HepG2 (cell line): ENCODE results near the gene KRTAP9-7. TPM values are rescaled to one million over a fixed set of nuclear protein-coding genes. Genes with fewer than 3 reads are reported as not detected.

Source experiments
- ATAC-seq: fragments of 200-7000 bp; cut with Tn5 transposase; 3 replicates; pipeline ENCODE4 v1.9.1; 2020; ENCODE audit warnings: mild to moderate bottlenecking, moderate library complexity
- BruUV-seq: library from RNA; stranded (reverse); fragments of 400-500 nt; replicated peaks from 2 replicates; lab custom pipeline; 2021; lab: Mats Ljungman, UMichigan
- CTCF ChIA-PET: fragments of 300-600 bp; formaldehyde crosslinking; extraction: SDS; loops from one replicate; lab custom pipeline; 2021; ENCODE audit warnings: low total read pairs, inconsistent platforms, low intra/inter-chr PET ratio; lab: Yijun Ruan, JAX
- POLR2A ChIA-PET: fragments of 350-600 bp; sonication (Branson Sonifier 250); formaldehyde crosslinking; loops from one replicate; lab custom pipeline; 2020; ENCODE audit warnings: antibody characterized with exemption, inconsistent platforms; lab: Yijun Ruan, JAX
- DNase-seq: peaks from one replicate; pipeline ENCODE4 v3.0.0-alpha.2; 2015; ENCODE audit warnings: low spot score
- FAIRE-seq: peaks from 3 replicates; lab custom pipeline; 2011; peaks lifted over from hg19 to GRCh38; lab: Jason Lieb, UNC
- H2AFZ ChIP-seq: one replicate; pipeline ENCODE4 v1.6.1; 2011; ENCODE audit warnings: low read length, inconsistent platforms
- H3K27ac ChIP-seq: fragments of 300-600 bp; 3 replicates; pipeline ENCODE4 v1.8.0; 2011; ENCODE audit warnings: mixed run types, mild to moderate bottlenecking, mixed read lengths, low read length, inconsistent platforms; ENCODE audit not compliant: insufficient read depth; ENCODE audit errors: extremely low read length
- H3K27me3 ChIP-seq, 2 experiments: fragments of 200-600 bp in 1 of 2; 2 replicates in 1 of 2; 3 replicates in 1 of 2; pipeline versions ENCODE4 v1.6.0 to v1.8.0; 2011; ENCODE audit warnings: low read length in 2 of 2, mild to moderate bottlenecking in 2 of 2, moderate library complexity in 2 of 2, inconsistent platforms in 1 of 2; ENCODE audit not compliant: insufficient read depth in 2 of 2, control insufficient read depth in 1 of 2
- H3K36me3 ChIP-seq, 2 experiments: fragments of 200-600 bp in 1 of 2; replicated peaks in 1 of 2; 2 replicates in 1 of 2; 3 replicates in 1 of 2; pipeline versions ENCODE4 v1.5.1 to v1.8.0; 2011; ENCODE audit warnings: low read length in 2 of 2, inconsistent platforms in 1 of 2; ENCODE audit not compliant: insufficient read depth in 2 of 2, control insufficient read depth in 1 of 2
- H3K4me1 ChIP-seq: 2 replicates; pipeline ENCODE4 v1.5.1; 2012; ENCODE audit warnings: low read length, inconsistent platforms; ENCODE audit not compliant: insufficient read depth
- H3K4me2 ChIP-seq: 2 replicates; pipeline ENCODE4 v1.6.0; 2011; ENCODE audit warnings: low read depth, low read length, inconsistent platforms
- H3K4me3 ChIP-seq, 3 experiments: fragments of 200-600 bp in 1 of 3; sonication (generic), shearing (Covaris generic) in 1 of 3; replicated peaks in 1 of 3; 2 replicates each; pipeline ENCODE4 v1.5.1; 2011 to 2016; ENCODE audit warnings: low read length in 3 of 3, inconsistent platforms in 2 of 3, low read depth in 2 of 3, mild to moderate bottlenecking in 2 of 3, control low read depth in 1 of 3, mixed read lengths in 1 of 3; ENCODE audit not compliant: insufficient read depth in 1 of 3
- H3K79me2 ChIP-seq: one replicate; pipeline ENCODE4 v1.6.1; 2011; ENCODE audit warnings: low read length, inconsistent platforms; ENCODE audit not compliant: insufficient read depth
- H3K9ac ChIP-seq: 2 replicates; pipeline ENCODE4 v1.6.0; 2011; ENCODE audit warnings: mild to moderate bottlenecking, low read depth, low read length, inconsistent platforms; ENCODE audit not compliant: insufficient read depth
- H3K9me3 ChIP-seq: 2 replicates; pipeline ENCODE4 v1.5.1; 2012; ENCODE audit warnings: mild to moderate bottlenecking, low read length
- H4K20me1 ChIP-seq: 2 replicates; pipeline ENCODE4 v1.6.0; 2011; ENCODE audit warnings: inconsistent platforms, mild to moderate bottlenecking, low read length, moderate library complexity; ENCODE audit not compliant: insufficient read depth
- AFF4 ChIP-seq: sonication (generic); formaldehyde crosslinking; IDR thresholded peaks from 2 replicates; pipeline ENCODE4 v1.4.0; 2020; ENCODE audit warnings: missing genetic modification reagents
- ARID5B ChIP-seq: IDR thresholded peaks from 2 replicates; pipeline ENCODE4 v1.4.0; 2020; ENCODE audit warnings: mild to moderate bottlenecking, missing genetic modification reagents
- CCDC6 ChIP-seq: sonication (generic); formaldehyde crosslinking; IDR thresholded peaks from 2 replicates; pipeline ENCODE4 v1.8.1; 2022; ENCODE audit warnings: mild to moderate bottlenecking, missing genetic modification reagents, moderate library complexity
- DZIP1 ChIP-seq: sonication (generic); formaldehyde crosslinking; IDR thresholded peaks from 2 replicates; pipeline ENCODE4 v1.5.0; 2020; ENCODE audit warnings: mild to moderate bottlenecking, missing genetic modification reagents
- HNRNPH1 ChIP-seq: fragments of 200-400 bp; formaldehyde crosslinking; optimal IDR thresholded peaks from 2 replicates; pipeline ENCODE3; 2017; ENCODE audit warnings: mild to moderate bottlenecking, low read depth, low read length
- HOXA5 ChIP-seq: sonication (generic); formaldehyde crosslinking; IDR thresholded peaks from 2 replicates; pipeline ENCODE4 v1.4.0; 2020; ENCODE audit warnings: missing genetic modification reagents
- ZBTB3 ChIP-seq: sonication (generic); formaldehyde crosslinking; IDR thresholded peaks from 2 replicates; pipeline ENCODE4 v1.4.0; 2020; ENCODE audit warnings: low read depth, mild to moderate bottlenecking, moderate library complexity, missing genetic modification reagents, borderline replicate concordance
- ZFYVE20 ChIP-seq: sonication (generic); formaldehyde crosslinking; IDR thresholded peaks from 2 replicates; pipeline ENCODE4 v1.8.0; 2023; ENCODE audit warnings: low read depth, mild to moderate bottlenecking, moderate library complexity, missing genetic modification reagents, borderline replicate concordance
- ZNF761 ChIP-seq: sonication (generic); formaldehyde crosslinking; conservative IDR thresholded peaks from 2 replicates; pipeline ENCODE4 v1.4.0; 2020; ENCODE audit warnings: mild to moderate bottlenecking, missing genetic modification reagents
- WGBS: methylation state at CpG from one replicate; pipeline ENCODE4 v1.1.6; 2017; ENCODE audit warnings: low lambda C conversion rate; 5-methylcytosine and 5-hydroxymethylcytosine counted together
- in situ Hi-C: cut with HindIII; loops from 2 replicates; pipeline ENCODE4 v1.10.0; 2017; ENCODE audit warnings: low pct_unique_long_range_greater_than_20kb; ENCODE audit not compliant: extremely low pct_ligation_motif_present
- intact Hi-C: fragments of 100-400 bp; cut with micrococcal nuclease; formaldehyde crosslinking; loops from one replicate; pipeline ENCODE4 v1.10.0; 2022; ENCODE audit not compliant: unreplicated experiment
- polyA plus RNA-seq, 8 experiments: library from polyadenylated mRNA; depleted of rRNA in 3 of 8; stranded (reverse) in 7 of 8; unstranded in 1 of 8; fragments of >200 nt; fragmentation: Illumina TruSeq in 4 of 8; extraction: Trizol in 4 of 8; gene quantifications; 2 replicates each; pipeline versions ENCODE4 v1.2.1 to v1.2.3, GENCODE V29; 2011 to 2016; ENCODE audit warnings: low read depth in 4 of 8, missing spikeins in 1 of 8, mixed read lengths in 1 of 8; ENCODE audit not compliant: insufficient read depth in 1 of 8
- total RNA-seq, 5 experiments: library from RNA; depleted of rRNA; stranded (reverse); fragments of >200 nt; fragmentation: Illumina TruSeq; extraction: Trizol; gene quantifications; 2 replicates each; pipeline ENCODE4 v1.2.3, GENCODE V29; 2016; ENCODE audit warnings: low read depth in 1 of 5
- TF ChIP-seq, protein P1 (sequence below): sonication (generic); formaldehyde crosslinking; IDR thresholded peaks from 2 replicates; pipeline ENCODE4 v1.8.1; 2023; ENCODE audit warnings: mild to moderate bottlenecking, missing genetic modification reagents
- TF ChIP-seq, protein P2 (sequence below): sonication (generic); formaldehyde crosslinking; conservative IDR thresholded peaks from 2 replicates; pipeline ENCODE4 v1.8.0; 2022; ENCODE audit warnings: mild to moderate bottlenecking, moderate library complexity, missing genetic modification reagents

KRTAP9-7 gene
- total and polyA plus RNA-seq, 2 of the 13 experiments (the other 11 are each of a cell fraction or from before 2014, with no cell fraction given) = not detected

GRCh38 chr17:41311111-41311510, 35.6 kb downstream of the KRTAP9-7 start:
- H3K36me3 ChIP-seq = no peaks in the 10 kb centered on the region
- ATAC-seq (no peak), DNase-seq (no peak), FAIRE-seq (no peak)
- ChIA-PET POLR2A (no interaction called here), CTCF (no interaction called here)
- H3K4me1 ChIP-seq = no peaks in the 10 kb centered on the region
- intact Hi-C loops = no loop called here
- no peak overlapping the region for H3K9ac ChIP-seq
- H4K20me1 ChIP-seq = no peaks in the 10 kb centered on the region
- H3K79me2 ChIP-seq = no peaks in the 10 kb centered on the region
- in situ Hi-C loops = no loop called here
- H2AFZ ChIP-seq = no peak overlapping the region
- H3K9me3 ChIP-seq = no peaks in the 10 kb centered on the region
- no peak overlapping the region for H3K27ac ChIP-seq
- WGBS = 0% methylated on average over 1 of the region's 1 CpG
- H3K27me3 ChIP-seq = peaks cover 4 to 45% of the 10 kb centered on the region in 2 experiments; a peak in 4 of 5 replicates
- H3K4me2 ChIP-seq = no peak overlapping the region
- no TSS peak for BruUV-seq
- H3K4me3 ChIP-seq = no peak overlapping the region
- TF ChIP-seq HNRNPH1 (no peak), ZNF761 (no peak), CCDC6 (CRISPR knock-in tag) (no peak), HOXA5 (CRISPR knock-in tag) (no peak), ZFYVE20 (CRISPR knock-in tag) (no peak), ARID5B (no peak), DZIP1 (CRISPR knock-in tag) (no peak), ZBTB3 (no peak), AFF4 (CRISPR knock-in tag) (no peak)
- TF ChIP-seq, protein P1, sequence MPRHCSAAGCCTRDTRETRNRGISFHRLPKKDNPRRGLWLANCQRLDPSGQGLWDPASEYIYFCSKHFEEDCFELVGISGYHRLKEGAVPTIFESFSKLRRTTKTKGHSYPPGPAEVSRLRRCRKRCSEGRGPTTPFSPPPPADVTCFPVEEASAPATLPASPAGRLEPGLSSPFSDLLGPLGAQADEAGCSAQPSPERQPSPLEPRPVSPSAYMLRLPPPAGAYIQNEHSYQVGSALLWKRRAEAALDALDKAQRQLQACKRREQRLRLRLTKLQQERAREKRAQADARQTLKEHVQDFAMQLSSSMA (CRISPR knock-in tag) = no peak
- TF ChIP-seq, protein P2, sequence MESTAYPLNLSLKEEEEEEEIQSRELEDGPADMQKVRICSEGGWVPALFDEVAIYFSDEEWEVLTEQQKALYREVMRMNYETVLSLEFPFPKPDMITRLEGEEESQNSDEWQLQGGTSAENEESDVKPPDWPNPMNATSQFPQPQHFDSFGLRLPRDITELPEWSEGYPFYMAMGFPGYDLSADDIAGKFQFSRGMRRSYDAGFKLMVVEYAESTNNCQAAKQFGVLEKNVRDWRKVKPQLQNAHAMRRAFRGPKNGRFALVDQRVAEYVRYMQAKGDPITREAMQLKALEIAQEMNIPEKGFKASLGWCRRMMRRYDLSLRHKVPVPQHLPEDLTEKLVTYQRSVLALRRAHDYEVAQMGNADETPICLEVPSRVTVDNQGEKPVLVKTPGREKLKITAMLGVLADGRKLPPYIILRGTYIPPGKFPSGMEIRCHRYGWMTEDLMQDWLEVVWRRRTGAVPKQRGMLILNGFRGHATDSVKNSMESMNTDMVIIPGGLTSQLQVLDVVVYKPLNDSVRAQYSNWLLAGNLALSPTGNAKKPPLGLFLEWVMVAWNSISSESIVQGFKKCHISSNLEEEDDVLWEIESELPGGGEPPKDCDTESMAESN = no peak
